ENCODE measurements around the gene CA6.

DNA sequence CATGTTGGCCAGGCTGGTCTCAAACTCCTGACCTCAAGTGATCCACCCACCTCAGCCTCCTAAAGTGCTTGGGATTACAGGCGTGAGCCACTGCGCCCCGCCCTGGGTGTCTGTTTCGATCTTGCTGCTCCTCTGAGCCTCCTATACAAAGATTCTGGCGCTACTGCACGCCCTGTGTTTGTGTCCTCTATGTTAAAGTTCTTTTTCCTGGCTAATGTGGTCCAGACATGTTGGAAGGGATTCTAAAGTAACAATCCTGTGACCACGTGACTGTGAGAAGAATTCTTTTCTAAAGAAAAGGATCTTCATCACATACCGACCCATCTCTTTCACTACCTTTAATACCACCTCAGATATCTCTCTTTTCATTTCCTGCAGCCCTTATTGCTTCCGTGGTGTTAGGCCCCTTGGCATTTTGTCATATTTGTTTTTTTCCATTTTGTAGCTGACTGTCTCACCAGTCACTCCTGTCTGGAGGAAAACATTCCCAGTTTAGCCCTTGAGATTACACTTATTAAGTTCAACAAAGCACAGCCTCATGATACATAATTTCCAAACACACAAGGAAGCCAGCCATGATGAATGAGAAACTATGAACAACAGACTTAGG is 40.0 kb upstream of the CA6 start:
- TF ChIP-seq, protein P1, sequence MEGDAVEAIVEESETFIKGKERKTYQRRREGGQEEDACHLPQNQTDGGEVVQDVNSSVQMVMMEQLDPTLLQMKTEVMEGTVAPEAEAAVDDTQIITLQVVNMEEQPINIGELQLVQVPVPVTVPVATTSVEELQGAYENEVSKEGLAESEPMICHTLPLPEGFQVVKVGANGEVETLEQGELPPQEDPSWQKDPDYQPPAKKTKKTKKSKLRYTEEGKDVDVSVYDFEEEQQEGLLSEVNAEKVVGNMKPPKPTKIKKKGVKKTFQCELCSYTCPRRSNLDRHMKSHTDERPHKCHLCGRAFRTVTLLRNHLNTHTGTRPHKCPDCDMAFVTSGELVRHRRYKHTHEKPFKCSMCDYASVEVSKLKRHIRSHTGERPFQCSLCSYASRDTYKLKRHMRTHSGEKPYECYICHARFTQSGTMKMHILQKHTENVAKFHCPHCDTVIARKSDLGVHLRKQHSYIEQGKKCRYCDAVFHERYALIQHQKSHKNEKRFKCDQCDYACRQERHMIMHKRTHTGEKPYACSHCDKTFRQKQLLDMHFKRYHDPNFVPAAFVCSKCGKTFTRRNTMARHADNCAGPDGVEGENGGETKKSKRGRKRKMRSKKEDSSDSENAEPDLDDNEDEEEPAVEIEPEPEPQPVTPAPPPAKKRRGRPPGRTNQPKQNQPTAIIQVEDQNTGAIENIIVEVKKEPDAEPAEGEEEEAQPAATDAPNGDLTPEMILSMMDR (IDR thresholded peaks at IDR 0.05), result no peak
- no peak for TF ChIP-seq POLR2A (IDR thresholded peaks at IDR 0.05)
